MM.1S (cell line): ENCODE measurements around the gene RPN1.
"Not testable (repeated sequence)": the region's sequence is repeated elsewhere in the genome, so short reads cannot be mapped to it uniquely, and the experiment has no call there.

Experiments
- EZH2 ChIP-seq: fragments of 300-600 bp; sonication (generic); optimal IDR thresholded peaks from 2 replicates; pipeline ENCODE3; 2017; ENCODE audit warnings: low read depth, mild to moderate bottlenecking, antibody characterized with exemption, low read length, mixed read lengths
- EZH2phosphoT487 ChIP-seq: fragments of 300-600 bp; sonication (generic); IDR thresholded peaks from 2 replicates; pipeline ENCODE4 v1.6.1; 2018; ENCODE audit warnings: antibody characterized with exemption, low read length
- TF ChIP-seq, protein P1 (sequence below): fragments of 300-600 bp; sonication (generic); IDR thresholded peaks from 2 replicates; pipeline ENCODE4 v1.5.1; 2016; ENCODE audit warnings: antibody characterized with exemption, low read length, mixed read lengths

DNA sequence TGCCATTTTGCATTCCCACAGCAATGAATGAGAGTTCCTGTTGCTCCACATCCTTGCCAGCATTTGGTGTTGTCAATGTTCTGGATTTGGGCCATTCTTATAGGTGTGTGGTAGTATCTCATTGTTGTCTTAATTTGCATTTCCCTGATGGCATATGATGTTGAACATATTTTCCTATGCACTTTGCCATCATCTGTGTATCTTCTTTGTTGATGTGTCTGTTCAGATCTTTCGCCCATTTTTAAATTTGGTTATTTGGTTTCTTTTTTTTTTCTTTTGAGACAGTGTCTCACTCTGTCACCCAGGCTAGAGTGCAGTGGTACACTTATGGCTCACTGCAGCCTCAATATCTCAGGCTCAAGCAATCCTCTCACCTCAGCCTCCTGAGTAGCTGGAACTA lies 60.6 kb downstream of the RPN1 start:
- TF ChIP-seq, protein P1, sequence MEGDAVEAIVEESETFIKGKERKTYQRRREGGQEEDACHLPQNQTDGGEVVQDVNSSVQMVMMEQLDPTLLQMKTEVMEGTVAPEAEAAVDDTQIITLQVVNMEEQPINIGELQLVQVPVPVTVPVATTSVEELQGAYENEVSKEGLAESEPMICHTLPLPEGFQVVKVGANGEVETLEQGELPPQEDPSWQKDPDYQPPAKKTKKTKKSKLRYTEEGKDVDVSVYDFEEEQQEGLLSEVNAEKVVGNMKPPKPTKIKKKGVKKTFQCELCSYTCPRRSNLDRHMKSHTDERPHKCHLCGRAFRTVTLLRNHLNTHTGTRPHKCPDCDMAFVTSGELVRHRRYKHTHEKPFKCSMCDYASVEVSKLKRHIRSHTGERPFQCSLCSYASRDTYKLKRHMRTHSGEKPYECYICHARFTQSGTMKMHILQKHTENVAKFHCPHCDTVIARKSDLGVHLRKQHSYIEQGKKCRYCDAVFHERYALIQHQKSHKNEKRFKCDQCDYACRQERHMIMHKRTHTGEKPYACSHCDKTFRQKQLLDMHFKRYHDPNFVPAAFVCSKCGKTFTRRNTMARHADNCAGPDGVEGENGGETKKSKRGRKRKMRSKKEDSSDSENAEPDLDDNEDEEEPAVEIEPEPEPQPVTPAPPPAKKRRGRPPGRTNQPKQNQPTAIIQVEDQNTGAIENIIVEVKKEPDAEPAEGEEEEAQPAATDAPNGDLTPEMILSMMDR: not testable (repeated sequence)
- TF ChIP-seq EZH2phosphoT487, EZH2: not testable (repeated sequence)
